ENCODE measurements around the gene PPP5C.

- no peak for TF ChIP-seq REST (IDR thresholded peaks at IDR 0.05)
- no peak for TF ChIP-seq HNF4G (IDR thresholded peaks at IDR 0.05)
- TF ChIP-seq RAD21 (IDR thresholded peaks at IDR 0.05): no peak
- TF ChIP-seq CTCF (IDR thresholded peaks at IDR 0.05; ENCODE audit: low read depth, low read length, missing input control): no peak
- no peak for TF ChIP-seq GABPA (IDR thresholded peaks at IDR 0.05 in 1 of 2, conservative IDR thresholded peaks at IDR 0.05 in 1 of 2)
- TF ChIP-seq ZBTB33 (IDR thresholded peaks at IDR 0.05): no peak
- TF ChIP-seq FOXA1 (IDR thresholded peaks at IDR 0.05): no peak
- no peak for TF ChIP-seq EGR1 (IDR thresholded peaks at IDR 0.05; ENCODE audit: low read depth in 2 of 2)
- no peak for TF ChIP-seq TAF1 (conservative IDR thresholded peaks at IDR 0.05)
Measured at GRCh38 chr19:46368116-46368515, 21.2 kb downstream of the PPP5C start.

Data from liver (tissue), 3 donors.